CD14-positive monocyte (primary cell): ENCODE data around the gene CNPPD1. TPM values are rescaled to one million over a fixed set of nuclear protein-coding genes. Genes with fewer than 3 reads are reported as not detected.

Experiments
- DNase-seq, 3 donors: peaks; one replicate each; pipeline ENCODE4 v3.0.0-alpha.2; 2011 to 2022
- H2AFZ ChIP-seq: 2 replicates; pipeline ENCODE4 v1.6.0; 2012; ENCODE audit warnings: mild to moderate bottlenecking, low read depth, low read length, inconsistent platforms; ENCODE audit not compliant: insufficient read depth, poor library complexity, severe bottlenecking
- H3K27ac ChIP-seq, 2 donors: 1 replicate in 1 of 2; 2 replicates in 1 of 2; pipeline ENCODE4 v1.5.1; 2012 to 2013; ENCODE audit warnings: low read length in 2 of 2, control low read depth in 1 of 2, inconsistent platforms in 1 of 2, low read depth in 1 of 2, mild to moderate bottlenecking in 1 of 2
- H3K27me3 ChIP-seq, 2 donors: one replicate each; pipeline versions ENCODE4 v1.6.0 to v1.6.1; 2011 to 2013; ENCODE audit warnings: low read length in 2 of 2; ENCODE audit not compliant: control insufficient read depth in 2 of 2, insufficient read depth in 2 of 2
- H3K36me3 ChIP-seq, 2 donors: replicated peaks in 1 of 2; 1 replicate in 1 of 2; 2 replicates in 1 of 2; pipeline versions ENCODE4 v1.5.1 to v1.6.1; 2012 to 2013; ENCODE audit warnings: low read length in 2 of 2, control low read depth in 1 of 2, inconsistent platforms in 1 of 2, mild to moderate bottlenecking in 1 of 2; ENCODE audit not compliant: insufficient read depth in 2 of 2, control insufficient read depth in 1 of 2
- H3K4me1 ChIP-seq, 2 donors: 1 replicate in 1 of 2; 2 replicates in 1 of 2; pipeline versions ENCODE4 v1.5.1 to v1.6.1; 2012 to 2013; ENCODE audit warnings: low read length in 2 of 2, control low read depth in 1 of 2, inconsistent platforms in 1 of 2, mild to moderate bottlenecking in 1 of 2, moderate library complexity in 1 of 2; ENCODE audit not compliant: insufficient read depth in 2 of 2, control insufficient read depth in 1 of 2
- H3K4me2 ChIP-seq: replicated peaks from 2 replicates; pipeline ENCODE3; 2012; ENCODE audit warnings: low read length, moderate library complexity, mild to moderate bottlenecking; ENCODE audit not compliant: poor library complexity, severe bottlenecking; ENCODE audit errors: extremely low read depth
- H3K4me3 ChIP-seq, 3 experiments: fragments of 200-600 bp in 1 of 3; sonication (generic) in 1 of 3; replicated peaks in 1 of 3; 1 replicate in 2 of 3; 2 replicates in 1 of 3; pipeline ENCODE4 v1.5.1; 2011 to 2013; ENCODE audit warnings: low read length in 3 of 3, mild to moderate bottlenecking in 3 of 3, control low read depth in 2 of 3, low read depth in 2 of 3, inconsistent platforms in 1 of 3, moderate library complexity in 1 of 3
- H3K79me2 ChIP-seq: 2 replicates; pipeline ENCODE4 v1.6.0; 2012; ENCODE audit warnings: mild to moderate bottlenecking, control low read depth, inconsistent platforms, low read length, moderate library complexity; ENCODE audit not compliant: insufficient read depth
- H3K9ac ChIP-seq: 2 replicates; pipeline ENCODE4 v1.6.0; 2017; ENCODE audit warnings: low read length, mild to moderate bottlenecking; ENCODE audit not compliant: insufficient read depth, poor library complexity, severe bottlenecking
- H3K9me3 ChIP-seq, 2 donors: replicated peaks in 1 of 2; 1 replicate in 1 of 2; 2 replicates in 1 of 2; pipeline versions ENCODE4 v1.5.1 to v1.6.1; 2012 to 2013; ENCODE audit warnings: low read length in 2 of 2, control low read depth in 1 of 2; ENCODE audit not compliant: control insufficient read depth in 1 of 2, insufficient read depth in 1 of 2
- H4K20me1 ChIP-seq: 2 replicates; pipeline ENCODE4 v1.6.0; 2012; ENCODE audit warnings: mild to moderate bottlenecking, low read length, control low read depth, moderate library complexity; ENCODE audit not compliant: insufficient read depth
- H3K27ac Mint-ChIP-seq, 7 donors: one replicate each; pipeline ENCODE4 v1.8.0; 2020; ENCODE audit warnings: mild to moderate bottlenecking in 7 of 7, mixed read lengths in 7 of 7, moderate library complexity in 6 of 7, inconsistent platforms in 2 of 7
- H3K27me3 Mint-ChIP-seq, 3 donors: one replicate each; pipeline ENCODE4 v1.8.0; 2021 to 2022; ENCODE audit warnings: low read depth in 3 of 3, mild to moderate bottlenecking in 3 of 3, mixed read lengths in 3 of 3, moderate library complexity in 3 of 3, inconsistent platforms in 1 of 3
- H3K36me3 Mint-ChIP-seq, 2 donors: one replicate each; pipeline ENCODE4 v1.8.0; 2020; ENCODE audit warnings: mixed read lengths in 2 of 2, inconsistent platforms in 1 of 2, mild to moderate bottlenecking in 1 of 2
- H3K4me1 Mint-ChIP-seq: one replicate; pipeline ENCODE4 v1.8.0; 2020; ENCODE audit warnings: mild to moderate bottlenecking, mixed read lengths
- H3K4me3 Mint-ChIP-seq, 2 donors: one replicate each; pipeline ENCODE4 v1.8.0; 2020; ENCODE audit warnings: mild to moderate bottlenecking in 2 of 2, mixed read lengths in 2 of 2, moderate library complexity in 1 of 2
- H3K9me3 Mint-ChIP-seq, 7 donors: one replicate each; pipeline ENCODE4 v1.8.0; 2020 to 2022; ENCODE audit warnings: mixed read lengths in 7 of 7, mild to moderate bottlenecking in 6 of 7, moderate library complexity in 6 of 7, inconsistent platforms in 2 of 7
- WGBS: methylation state at CpG from one replicate; pipeline ENCODE4 v1.1.5; 2013; ENCODE audit warnings: missing lambda C conversion rate; ENCODE audit not compliant: insufficient coverage; 5-methylcytosine and 5-hydroxymethylcytosine counted together
- intact Hi-C, 2 donors: fragments of 100-400 bp; cut with micrococcal nuclease; formaldehyde crosslinking; loops; one replicate each; pipeline versions ENCODE4 v1.15.0 to v1.15.1; 2023
- polyA plus RNA-seq, 3 donors: library from polyadenylated mRNA; depleted of rRNA in 1 of 3; unstranded in 2 of 3; stranded (reverse) in 1 of 3; fragments of 300-500 nt in 2 of 3; fragments of >200 nt in 1 of 3; fragmentation: Illumina TruSeq in 2 of 3; gene quantifications; 1 replicate in 2 of 3; 2 replicates in 1 of 3; pipeline ENCODE4 v1.2.3, GENCODE V29; 2012 to 2021
- TF ChIP-seq, protein P1 (sequence below): fragments of 200-600 bp; IDR thresholded peaks from one replicate; pipeline ENCODE4 v1.8.0; 2022; ENCODE audit warnings: antibody characterized with exemption, mild to moderate bottlenecking

CNPPD1 gene
- polyA plus RNA-seq, 3 donors = 68.8 to 109 (median 71.3) TPM

- Histone ChIP-seq H3K4me3 (no peak overlapping the region), H3K79me2 (peaks cover 31% of the 10 kb centered on the region), H3K27ac (no peak overlapping the region), H3K9me3 (no peaks in the 10 kb centered on the region), H4K20me1 (peaks cover 48% of the 10 kb centered on the region), H3K27me3 (no peaks in the 10 kb centered on the region), H3K4me1 (peaks cover 22 to 36% of the 10 kb centered on the region in 2 donors), H3K9ac (no peak overlapping the region), H3K36me3 (peaks cover 34 to 45% of the 10 kb centered on the region in 2 donors), H2AFZ (no peak overlapping the region), H3K4me2 (no peak overlapping the region)
- 100% methylated on average over 2 of the region's 6 CpGs for WGBS
- Mint-ChIP-seq H3K27me3 (peaks cover 0 to 3% (median 0%) of the 10 kb centered on the region in 3 donors), H3K4me1 (peaks cover 43% of the 10 kb centered on the region), H3K4me3 (no peak overlapping the region), H3K9me3 (no peaks in the 10 kb centered on the region), H3K27ac (peak overlapping the region in 3 of 7 donors; percentile 43 to 77 (median 68)), H3K36me3 (peaks cover 37 to 47% of the 10 kb centered on the region in 2 donors)
- no peak for DNase-seq
- intact Hi-C loops = loop anchor here in 1 of 2 donors (10.0 kb wide), 1 partner anchor 432 kb away; no protein-coding TSS in a partner anchor
- TF ChIP-seq, protein P1, sequence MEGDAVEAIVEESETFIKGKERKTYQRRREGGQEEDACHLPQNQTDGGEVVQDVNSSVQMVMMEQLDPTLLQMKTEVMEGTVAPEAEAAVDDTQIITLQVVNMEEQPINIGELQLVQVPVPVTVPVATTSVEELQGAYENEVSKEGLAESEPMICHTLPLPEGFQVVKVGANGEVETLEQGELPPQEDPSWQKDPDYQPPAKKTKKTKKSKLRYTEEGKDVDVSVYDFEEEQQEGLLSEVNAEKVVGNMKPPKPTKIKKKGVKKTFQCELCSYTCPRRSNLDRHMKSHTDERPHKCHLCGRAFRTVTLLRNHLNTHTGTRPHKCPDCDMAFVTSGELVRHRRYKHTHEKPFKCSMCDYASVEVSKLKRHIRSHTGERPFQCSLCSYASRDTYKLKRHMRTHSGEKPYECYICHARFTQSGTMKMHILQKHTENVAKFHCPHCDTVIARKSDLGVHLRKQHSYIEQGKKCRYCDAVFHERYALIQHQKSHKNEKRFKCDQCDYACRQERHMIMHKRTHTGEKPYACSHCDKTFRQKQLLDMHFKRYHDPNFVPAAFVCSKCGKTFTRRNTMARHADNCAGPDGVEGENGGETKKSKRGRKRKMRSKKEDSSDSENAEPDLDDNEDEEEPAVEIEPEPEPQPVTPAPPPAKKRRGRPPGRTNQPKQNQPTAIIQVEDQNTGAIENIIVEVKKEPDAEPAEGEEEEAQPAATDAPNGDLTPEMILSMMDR = no peak
Observed at GRCh38 chr2:219173176-219173575, 3.5 kb downstream of the CNPPD1 start.

GRCh38 chr2:219172231-219173154 is 4.2 kb downstream of the CNPPD1 start:
- DNase-seq = no peak
- intact Hi-C loops = loop anchor here in 1 of 2 donors (10.0 kb wide), 1 partner anchor 432 kb away; no protein-coding TSS in a partner anchor
- peak overlapping the region in 3 of 7 donors; percentile 29 to 63 (median 58) for H3K27ac Mint-ChIP-seq
- Histone ChIP-seq H3K4me1 (peaks cover 18 to 32% of the 10 kb centered on the region in 2 donors), H3K4me2 (no peak overlapping the region), H3K27me3 (no peaks in the 10 kb centered on the region), H3K27ac (peak overlapping the region in 1 of 2 donors; percentile 38), H4K20me1 (peaks cover 48% of the 10 kb centered on the region), H3K36me3 (peaks cover 34 to 45% of the 10 kb centered on the region in 2 donors), H3K9me3 (no peaks in the 10 kb centered on the region), H3K79me2 (peaks cover 30% of the 10 kb centered on the region), H2AFZ (no peak overlapping the region), H3K9ac (no peak overlapping the region), H3K4me3 (no peak overlapping the region)
- H3K4me1 Mint-ChIP-seq = peaks cover 41% of the 10 kb centered on the region
- H3K27me3 Mint-ChIP-seq = peaks cover 0 to 4% (median 2%) of the 10 kb centered on the region in 3 donors
- TF ChIP-seq, protein P1 = no peak
- H3K9me3 Mint-ChIP-seq = no peaks in the 10 kb centered on the region
- peaks cover 40 to 51% of the 10 kb centered on the region in 2 donors for H3K36me3 Mint-ChIP-seq
- no peak overlapping the region for H3K4me3 Mint-ChIP-seq
- WGBS = 76% methylated on average over 8 of the region's 16 CpGs
